ENCODE results near the gene VPS37B. TPM values are rescaled to one million over a fixed set of nuclear protein-coding genes. Genes with fewer than 3 reads are reported as not detected.

VPS37B gene
- total RNA-seq, 1 experiment from 2014 or later = 18.1 TPM

GRCh38 chr12:122929812-122930211, 33.9 kb upstream of the VPS37B start:
- Mint-ChIP-seq H3K36me3 (no peaks in the 10 kb centered on the region), H3K4me3 (no peak overlapping the region), H3K27me3 (ENCODE audit: low read depth) (no peaks in the 10 kb centered on the region; the same call in 1 of the 2 replicates), H3K27ac (no peak overlapping the region), H3K4me1 (no peaks in the 10 kb centered on the region), H3K9me3 (no peaks in the 10 kb centered on the region)
- ChIA-PET CTCF (no interaction called here), POLR2A (no interaction called here)
- ATAC-seq (no peak), DNase-seq (ENCODE audit: low spot score) (no peak)
- TF ChIP-seq ZNF423 (CRISPR knock-in tag; IDR thresholded peaks at IDR 0.05) = no peak
- TF ChIP-seq PRDM15 (CRISPR knock-in tag; IDR thresholded peaks at IDR 0.05) = no peak
- no peak for TF ChIP-seq ZNF532 (CRISPR knock-in tag; IDR thresholded peaks at IDR 0.05; ENCODE audit: borderline replicate concordance)
- no peak for TF ChIP-seq CDX4 (CRISPR knock-in tag; IDR thresholded peaks at IDR 0.05; ENCODE audit: borderline replicate concordance)
- TF ChIP-seq ATF6 (CRISPR knock-in tag; IDR thresholded peaks at IDR 0.05) = no peak
- no peak for TF ChIP-seq MXD4 (CRISPR knock-in tag; IDR thresholded peaks at IDR 0.05; ENCODE audit: borderline replicate concordance)
- no peak for TF ChIP-seq SMAD3 (CRISPR knock-in tag; IDR thresholded peaks at IDR 0.05; ENCODE audit: borderline replicate concordance)
- TF ChIP-seq CTCF (IDR thresholded peaks at IDR 0.05) = no peak
- TF ChIP-seq ZNF671 (CRISPR knock-in tag; IDR thresholded peaks at IDR 0.05) = no peak
- no peak for TF ChIP-seq SOX15 (CRISPR knock-in tag; IDR thresholded peaks at IDR 0.05)
- no peak for TF ChIP-seq ARID4B (CRISPR knock-in tag; IDR thresholded peaks at IDR 0.05; ENCODE audit: borderline replicate concordance)
- no peak for TF ChIP-seq ZNF425 (CRISPR knock-in tag; conservative IDR thresholded peaks at IDR 0.05)
- no peak for TF ChIP-seq RELA (CRISPR knock-in tag; IDR thresholded peaks at IDR 0.05; ENCODE audit: borderline replicate concordance)
- no peak for TF ChIP-seq IRF1 (CRISPR knock-in tag; IDR thresholded peaks at IDR 0.05)
- TF ChIP-seq ZNF138 (CRISPR knock-in tag; conservative IDR thresholded peaks at IDR 0.05) = no peak
